NOMO-1 treated with DMSO at 0.1 percent for 48 hours (cell line): ENCODE data around the gene ARPC4.

Experiments used
- DNase-seq: peaks from one replicate; lab custom pipeline; 2025; ENCODE audit not compliant: unreplicated experiment; lab: John Stamatoyannopoulos, UW

ARPC4 gene

DNA sequence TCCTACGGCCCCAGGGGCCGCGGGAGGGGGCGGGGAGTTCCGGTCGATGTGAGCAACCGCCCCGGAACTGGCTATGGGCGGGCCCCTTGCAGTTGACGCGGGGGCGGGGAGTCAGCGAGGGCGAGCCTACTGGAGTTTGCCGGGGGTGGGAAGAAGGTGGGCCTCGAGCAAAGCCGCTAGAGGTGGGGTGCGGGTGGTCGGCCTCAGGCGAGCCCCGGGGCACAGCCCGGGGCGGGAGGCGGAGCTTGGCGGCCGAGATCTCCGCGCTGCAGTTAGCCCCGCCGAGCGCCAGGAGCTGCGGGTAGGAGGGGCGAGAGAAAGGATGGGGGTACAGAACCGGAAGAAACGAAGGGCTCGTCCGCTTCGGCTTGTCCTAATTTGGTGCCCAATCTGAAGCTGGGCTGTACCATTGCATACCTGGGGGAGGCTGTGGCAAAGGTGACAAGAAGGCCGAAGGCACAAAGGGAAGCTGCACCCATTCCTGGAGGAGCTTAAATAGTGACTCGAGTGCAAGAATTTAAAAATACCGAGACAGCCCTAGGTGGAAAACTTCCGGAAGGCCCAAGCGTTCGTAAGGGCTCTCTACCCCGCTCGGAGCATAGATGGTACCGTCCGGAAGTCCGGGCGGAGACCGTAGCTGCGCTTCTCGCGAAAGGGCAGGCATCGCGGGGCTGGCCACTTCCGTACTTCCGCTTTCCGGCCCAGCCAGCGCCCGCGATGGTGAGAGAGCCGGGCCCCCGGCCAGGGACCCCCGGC is at the start of gene ARPC4, which contains the start of gene TADA3:
TSS of gene ARPC4 (plus strand) at position 678 of the 756 bp plus-strand sequence. CDS start at position 718, 40 bp downstream.
TSS of gene TADA3 (minus strand) at position 69 of the 756 bp plus-strand sequence. CDS start 1,007 bp downstream, outside the sequence.
- peak; percentile 97 for DNase-seq

DNA sequence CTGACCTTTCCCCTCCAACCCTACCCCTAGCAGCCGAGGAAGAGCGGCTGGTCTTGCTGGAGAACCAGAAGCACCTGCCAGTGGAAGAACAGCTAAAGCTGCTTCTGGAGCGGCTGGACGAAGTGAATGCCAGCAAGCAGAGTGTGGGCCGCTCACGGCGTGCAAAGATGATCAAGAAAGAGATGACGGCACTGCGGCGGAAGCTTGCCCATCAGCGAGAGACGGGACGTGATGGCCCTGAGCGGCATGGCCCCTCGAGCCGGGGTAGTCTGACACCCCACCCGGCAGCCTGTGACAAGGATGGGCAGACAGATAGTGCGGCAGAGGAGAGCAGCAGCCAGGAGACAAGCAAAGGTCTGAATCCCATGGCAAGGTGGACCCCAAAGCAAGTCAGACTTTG is 49.3 kb upstream of the ARPC4 start:
- no peak for DNase-seq

DNA sequence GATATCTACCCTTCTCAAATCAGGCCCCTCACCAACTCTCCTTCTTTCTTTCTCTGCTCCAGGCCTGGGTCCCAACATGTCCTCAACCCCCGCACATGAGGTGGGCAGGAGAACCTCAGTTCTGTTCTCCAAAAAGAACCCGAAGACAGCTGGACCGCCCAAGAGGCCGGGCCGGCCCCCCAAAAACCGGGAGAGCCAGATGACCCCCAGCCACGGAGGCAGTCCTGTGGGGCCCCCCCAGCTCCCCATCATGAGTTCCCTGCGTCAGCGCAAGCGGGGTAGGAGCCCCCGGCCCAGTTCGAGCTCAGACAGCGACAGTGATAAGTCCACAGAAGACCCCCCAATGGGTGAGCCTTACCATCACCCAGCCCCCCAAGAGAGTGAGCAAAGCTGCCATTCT is 48.7 kb upstream of the ARPC4 start:
- DNase-seq, result no peak

DNA sequence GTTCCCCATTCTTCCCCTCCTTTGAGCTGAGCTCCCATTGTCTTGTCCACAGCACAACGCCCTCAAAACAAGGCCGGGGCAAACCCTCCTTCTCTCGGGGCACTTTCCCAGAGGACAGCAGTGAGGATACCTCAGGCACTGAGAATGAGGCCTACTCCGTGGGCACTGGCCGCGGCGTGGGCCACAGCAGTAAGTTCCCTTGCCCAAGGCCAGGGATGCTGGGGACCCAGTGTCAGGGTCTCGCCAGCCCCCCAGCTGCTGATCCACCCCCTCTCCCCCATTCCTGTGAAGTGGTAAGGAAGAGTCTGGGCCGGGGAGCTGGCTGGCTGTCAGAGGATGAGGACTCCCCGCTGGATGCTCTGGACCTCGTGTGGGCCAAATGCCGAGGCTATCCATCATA is 47.4 kb upstream of the ARPC4 start:
- no peak for DNase-seq

DNA sequence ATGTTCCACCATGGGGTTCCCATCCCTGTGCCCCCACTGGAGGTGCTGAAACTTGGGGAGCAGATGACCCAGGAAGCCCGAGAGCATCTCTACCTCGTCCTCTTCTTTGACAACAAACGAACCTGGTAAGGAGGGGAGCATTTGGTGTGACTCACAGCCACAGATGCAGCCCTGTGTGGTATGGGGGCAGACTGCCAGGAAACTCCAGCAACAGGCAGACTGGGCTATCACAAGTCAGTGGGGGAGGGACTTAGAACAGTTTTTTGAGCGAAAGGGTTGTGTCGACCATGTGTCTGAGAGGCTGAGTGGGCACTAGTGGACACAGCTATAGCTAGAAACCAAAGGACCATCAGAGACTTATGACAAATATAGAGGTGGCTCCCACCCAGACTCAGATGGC is 46.6 kb upstream of the ARPC4 start:
- DNase-seq, result no peak

DNA sequence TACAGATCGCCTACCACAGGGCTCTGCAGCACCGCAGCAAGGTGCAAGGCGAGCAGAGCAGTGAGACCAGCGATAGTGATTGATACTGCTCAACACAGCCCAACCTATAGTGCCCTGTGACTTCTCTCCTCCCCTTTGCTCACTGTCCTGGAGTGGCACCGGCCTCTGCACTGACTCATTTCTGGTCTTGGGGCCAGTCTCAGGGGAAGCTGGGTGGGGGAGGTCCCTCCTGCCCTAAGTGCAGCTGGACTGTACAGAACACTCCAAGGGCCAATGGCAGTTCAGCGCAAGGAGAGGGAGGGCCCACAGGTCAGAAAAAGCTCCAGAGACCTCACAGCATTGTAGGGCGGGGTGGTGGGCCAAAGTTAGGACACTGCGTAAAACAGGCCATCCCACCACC is 45.6 kb upstream of the ARPC4 start:
- no peak for DNase-seq

DNA sequence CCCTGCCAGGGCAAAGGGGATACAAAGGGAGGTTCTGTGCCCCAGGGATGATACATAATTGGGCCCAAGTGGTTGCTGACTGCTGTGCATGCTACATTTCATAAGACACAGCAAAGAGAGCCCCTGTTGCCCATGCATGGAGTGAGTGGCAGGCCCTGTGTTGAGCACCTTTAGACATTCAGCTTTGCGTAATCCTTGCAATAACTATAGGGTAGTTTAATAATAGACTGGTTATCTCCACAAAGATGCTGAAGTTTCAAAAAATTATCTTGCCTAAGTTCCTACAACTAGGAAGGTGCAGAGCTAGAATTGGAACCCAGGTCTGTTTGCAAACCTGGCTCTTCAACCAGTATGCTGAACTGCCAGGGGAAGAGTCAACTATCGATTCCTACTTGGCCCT is 44.9 kb upstream of the ARPC4 start:
- no peak for DNase-seq

DNA sequence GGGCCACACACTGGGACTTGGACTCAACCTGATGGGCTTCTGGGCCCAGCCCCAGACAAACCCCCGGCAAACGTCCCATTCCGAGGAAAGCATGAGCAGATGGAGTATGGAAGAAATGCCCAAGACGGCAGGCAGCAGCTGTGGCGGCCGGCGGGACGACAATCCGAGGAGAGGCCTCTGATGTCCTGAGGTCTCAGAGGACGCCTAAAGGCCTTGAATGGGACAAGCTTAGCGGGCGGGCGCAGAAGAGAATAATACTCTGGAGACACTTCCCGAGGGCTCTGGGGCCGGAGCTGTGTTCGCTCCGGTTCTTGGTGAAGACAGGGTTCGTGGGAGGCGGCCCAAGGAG is 43.6 kb upstream of the ARPC4 start:
- no peak for DNase-seq

DNA sequence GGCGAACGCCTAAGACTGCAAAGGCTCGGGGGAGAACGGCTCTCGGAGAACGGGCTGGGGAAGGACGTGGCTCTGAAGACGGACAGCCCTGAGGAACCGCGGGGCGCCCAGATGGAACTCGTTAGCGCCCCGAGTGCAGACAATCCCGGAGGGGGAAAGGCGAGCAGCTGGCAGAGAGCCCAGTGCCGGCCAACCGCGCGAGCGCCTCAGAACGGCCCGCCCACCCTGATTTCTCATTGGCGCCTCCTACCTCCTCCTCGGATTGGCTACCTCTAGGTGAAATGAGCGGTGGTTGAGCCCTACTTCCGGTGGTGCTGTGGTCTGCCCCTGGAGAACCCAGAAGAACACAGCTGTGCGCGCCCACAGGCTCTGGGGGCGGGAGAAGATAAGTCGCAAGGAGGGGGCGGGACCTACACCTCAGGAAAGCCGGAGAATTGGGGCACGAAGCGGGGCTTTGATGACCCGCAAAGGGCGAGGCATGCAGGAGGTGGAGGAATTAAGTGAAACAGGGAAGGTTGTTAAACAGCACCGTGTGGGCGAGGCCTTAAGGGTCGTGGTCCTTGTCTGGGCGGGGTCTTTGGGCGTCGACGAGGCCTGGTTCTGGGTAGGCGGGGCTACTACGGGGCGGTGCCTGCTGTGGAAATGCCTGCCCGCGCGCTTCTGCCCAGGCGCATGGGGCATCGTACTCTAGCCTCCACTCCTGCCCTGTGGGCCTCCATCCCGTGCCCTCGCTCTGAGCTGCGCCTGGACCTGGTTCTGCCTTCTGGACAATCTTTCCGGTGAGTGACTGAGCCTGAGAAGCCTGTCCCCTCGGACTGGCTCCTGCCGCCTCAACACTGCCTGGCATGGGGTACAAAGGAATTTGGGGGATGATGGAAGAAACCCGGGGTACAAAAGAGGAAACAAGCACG is 43.0 kb upstream of the ARPC4 start, which contains the start of gene OGG1:
TSS of gene OGG1 (plus strand) at position 308 of the 911 bp plus-strand sequence. CDS start at position 643, 335 bp downstream.
- peak; percentile 99 for DNase-seq

DNA sequence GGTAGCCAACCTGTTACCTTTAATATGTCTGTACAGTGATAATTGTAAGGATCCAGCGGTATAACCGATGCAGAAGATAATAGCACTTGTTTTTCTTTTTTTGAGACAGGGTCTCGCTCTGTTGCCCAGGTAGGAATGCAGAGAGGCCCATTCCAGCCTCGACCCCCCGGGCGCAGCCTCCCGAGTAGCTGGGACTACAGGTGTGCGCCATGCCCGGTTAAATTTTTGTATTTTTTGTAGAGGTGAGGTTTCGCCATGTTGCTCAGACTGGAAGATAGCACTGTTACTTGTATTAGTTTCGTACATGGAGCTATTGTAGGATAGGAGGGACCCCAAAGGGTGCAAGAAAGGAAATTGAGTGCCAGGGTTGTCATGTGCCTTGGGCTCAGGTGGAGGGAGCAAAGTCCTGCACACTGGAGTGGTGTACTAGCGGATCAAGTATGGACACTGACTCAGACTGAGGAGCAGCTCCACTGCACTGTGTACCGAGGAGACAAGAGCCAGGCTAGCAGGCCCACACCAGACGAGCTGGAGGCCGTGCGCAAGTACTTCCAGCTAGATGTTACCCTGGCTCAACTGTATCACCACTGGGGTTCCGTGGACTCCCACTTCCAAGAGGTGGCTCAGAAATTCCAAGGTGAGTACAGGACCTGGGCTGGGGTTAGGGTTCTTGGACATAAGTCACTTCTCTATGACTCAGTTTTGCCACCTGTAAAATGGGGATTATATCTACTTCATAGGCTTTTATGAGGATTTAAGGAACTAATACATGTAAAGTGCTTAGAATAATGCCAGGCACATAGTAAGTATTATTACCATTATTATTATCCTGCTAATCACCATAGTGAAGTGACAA is 42.1 kb upstream of the ARPC4 start:
- no peak for DNase-seq

DNA sequence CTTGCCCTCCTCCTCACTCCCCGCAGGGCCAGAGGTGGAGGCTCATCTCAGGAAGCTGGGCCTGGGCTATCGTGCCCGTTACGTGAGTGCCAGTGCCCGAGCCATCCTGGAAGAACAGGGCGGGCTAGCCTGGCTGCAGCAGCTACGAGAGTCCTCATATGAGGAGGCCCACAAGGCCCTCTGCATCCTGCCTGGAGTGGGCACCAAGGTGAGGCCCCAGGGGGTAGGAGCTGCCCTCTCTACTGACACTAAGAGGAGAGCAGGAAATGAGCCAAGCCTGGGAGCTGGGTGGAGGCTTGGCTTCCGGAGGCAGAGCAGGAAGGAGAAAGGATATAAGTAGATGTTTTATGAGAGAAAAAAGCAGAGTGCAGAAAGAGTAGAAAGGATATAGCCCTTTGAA is 38.2 kb upstream of the ARPC4 start:
- no peak for DNase-seq

DNA sequence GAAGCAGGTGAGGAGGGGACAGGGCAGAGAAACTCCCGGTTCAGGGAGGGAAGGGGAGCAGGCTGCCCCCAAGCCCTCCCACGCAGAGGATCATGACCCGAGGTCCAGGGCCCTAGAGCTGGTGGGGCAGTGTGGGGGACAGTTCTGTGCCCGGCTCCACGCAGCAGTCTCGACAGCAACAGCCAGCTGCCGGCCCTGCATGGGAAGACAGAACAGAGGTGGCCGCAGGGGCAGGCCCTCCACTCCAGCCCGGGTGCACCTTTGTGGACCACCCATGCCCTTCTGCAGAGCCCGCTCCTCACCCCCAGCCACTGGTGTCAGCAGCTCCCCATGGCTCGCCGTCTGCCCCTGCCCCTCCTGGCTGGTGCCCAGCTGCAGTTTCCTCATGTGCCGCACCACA is 35.5 kb upstream of the ARPC4 start:
- DNase-seq, result no peak

DNA sequence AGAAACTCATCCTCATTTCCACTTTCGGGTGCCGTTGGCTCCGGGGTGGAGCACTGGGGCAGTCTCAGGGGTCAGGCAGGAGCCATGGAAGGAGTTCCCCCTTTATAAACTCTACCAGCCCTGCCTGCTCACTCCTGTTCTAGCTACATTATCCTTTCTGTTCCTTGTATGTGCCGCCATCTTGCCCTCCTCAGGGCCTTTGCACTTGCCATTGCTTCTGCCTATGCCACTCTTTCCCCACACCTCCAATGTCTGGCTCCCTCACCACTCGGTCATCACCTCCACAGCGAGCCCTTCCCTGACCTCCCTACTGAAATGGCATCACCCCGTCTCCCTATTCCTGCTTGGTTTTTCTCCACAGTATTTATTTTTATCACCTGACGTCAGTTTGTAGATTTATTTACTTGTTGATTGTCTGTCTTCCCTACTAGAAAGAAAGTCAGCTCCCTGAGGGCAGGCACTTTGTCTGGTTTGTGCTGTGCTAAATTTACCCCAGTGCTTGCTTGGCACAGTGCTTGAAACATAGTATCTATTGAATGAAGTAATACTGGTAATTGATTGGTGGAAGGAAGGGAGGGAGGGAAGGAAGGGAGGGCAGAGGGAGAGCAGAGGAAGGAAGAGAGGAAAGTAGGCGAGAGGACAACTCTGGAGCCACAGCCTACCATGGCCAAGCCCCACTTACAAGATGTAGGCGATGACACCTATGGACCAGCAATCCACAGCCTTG is 31.9 kb upstream of the ARPC4 start:
- DNase-seq, result no peak

DNA sequence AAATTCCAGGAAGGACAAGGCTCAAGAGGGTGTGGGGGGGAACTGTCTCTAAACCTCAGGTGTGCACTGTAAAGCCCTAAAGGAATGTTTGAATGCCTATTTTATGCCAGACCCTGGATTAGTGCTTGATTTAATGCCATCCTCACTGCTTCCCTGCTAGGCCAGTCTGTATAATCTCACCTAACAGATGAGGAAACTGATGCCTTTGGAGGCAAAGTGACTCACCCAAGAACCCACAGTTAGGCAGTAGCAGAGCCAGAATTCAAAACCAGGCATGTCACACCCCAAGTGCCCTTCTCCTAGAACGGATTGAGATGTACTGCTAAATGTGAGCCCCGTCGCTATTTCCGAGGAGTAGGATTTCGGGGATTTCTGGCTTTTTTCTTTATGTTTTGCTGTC is 31.0 kb upstream of the ARPC4 start:
- DNase-seq, result no peak

DNA sequence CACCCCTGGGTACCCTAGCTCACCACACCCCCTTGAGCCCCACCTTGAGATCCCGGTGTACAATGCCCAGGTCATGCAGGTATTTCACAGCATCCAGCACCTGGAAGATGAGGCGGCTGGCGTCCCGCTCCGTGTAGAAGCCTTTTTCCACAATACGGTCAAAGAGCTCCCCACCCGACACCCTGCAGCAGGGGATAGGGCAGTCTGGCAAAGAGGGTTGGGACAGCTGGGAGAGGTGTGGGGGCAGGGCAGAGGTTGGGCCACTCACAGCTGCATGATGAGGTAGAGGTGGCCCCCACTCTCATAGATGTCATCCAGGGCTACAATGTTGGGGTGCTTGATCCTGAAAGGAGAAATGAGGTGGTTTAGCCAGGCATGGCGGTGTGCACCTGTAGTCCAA is 30.0 kb upstream of the ARPC4 start:
- no peak for DNase-seq

DNA sequence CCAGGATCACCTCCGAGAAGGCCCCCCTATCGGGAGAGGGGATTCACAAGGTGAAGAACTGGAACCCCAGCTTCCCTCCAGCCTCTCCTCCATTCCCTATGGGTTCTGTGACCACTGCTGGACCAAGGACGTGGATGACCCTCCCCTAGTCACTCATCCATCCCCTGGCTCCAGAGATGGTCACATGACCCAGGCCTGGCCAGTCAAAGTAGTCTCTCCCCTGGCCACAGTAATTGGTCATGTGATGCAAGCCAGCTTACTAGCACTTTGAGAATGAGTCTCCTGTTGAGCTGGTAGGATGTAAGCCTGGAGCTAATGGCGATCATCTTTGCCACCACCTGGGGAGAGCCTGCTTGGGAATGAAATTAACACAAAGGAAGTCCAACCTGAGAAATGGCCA is 27.0 kb upstream of the ARPC4 start:
- DNase-seq, result no peak

DNA sequence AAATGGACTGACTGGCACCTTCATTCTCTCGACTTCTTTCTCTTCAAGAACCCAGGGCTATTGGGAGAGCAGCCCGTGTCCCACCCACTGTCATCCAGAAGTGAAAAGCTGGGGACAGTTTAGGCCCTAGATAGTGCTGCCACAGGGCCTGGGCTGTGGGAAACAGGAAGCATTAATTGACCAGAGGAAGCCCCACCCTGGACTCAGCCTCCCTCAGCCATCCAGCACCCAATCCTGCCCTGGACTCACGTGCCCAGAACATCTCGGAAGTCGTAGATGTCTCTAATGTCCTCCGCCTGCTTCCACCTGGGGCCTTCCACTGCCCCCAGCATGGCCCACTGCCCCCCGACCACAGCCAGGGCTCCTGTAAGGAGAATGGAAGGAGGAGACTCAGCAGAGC is 25.5 kb upstream of the ARPC4 start:
- no peak for DNase-seq

DNA sequence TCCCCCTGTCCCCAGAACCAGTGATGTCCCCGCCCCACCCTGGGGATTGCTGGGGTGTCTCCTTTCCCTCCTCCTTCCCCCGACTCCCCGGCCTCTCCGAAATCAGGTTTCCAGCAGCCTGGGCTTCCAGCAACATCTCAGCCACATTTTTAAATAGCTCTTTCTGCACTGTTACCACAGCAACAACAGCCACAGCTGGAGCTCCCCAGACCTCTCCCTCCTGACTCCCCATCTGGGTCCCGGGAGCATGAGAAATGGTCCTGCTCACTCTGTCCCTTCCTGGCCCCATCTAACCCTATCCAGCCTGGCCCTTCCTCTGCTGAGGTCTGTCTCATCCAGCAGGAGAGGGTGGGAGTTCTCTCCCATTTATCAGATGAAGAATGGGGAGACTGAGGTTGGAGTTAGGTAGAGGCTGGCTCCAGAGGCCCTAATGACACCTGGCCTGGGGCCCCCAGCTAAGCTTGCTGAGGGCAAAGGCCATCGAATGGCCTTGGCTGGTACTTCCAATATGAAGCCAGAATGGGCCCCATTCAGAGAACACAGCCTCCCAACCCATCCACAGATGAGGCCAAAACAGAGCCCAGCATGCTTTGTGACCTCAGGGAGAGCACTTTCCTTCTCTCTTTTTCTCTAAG is 24.6 kb upstream of the ARPC4 start:
- DNase-seq, result no peak

DNA sequence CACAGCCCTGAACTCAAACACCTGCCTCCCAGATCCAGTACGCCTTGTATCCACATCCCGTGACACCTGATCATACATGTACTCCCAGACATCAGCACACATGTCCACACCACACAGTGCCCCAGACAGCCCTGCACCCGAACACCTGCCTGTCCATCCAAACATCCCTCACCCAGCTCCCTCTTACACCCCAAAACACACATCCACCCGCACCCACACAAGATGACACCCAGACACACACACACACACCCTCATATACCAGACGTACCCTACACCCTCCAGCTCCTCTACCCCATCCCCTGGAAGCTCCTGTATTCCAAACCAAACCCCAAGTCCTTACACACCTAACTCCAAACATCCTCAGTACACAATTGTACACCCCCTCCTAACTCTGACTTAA is 23.9 kb upstream of the ARPC4 start:
- no peak for DNase-seq
